A172 (cell line): ENCODE measurements around the gene CFAP20DC. TPM values are rescaled to one million over a fixed set of nuclear protein-coding genes. Genes with fewer than 3 reads are reported as not detected.
A peak's percentile ranks its signal among the peaks of the same experiment; 100 is the strongest.
"Not testable (repeated sequence)": the region's sequence is repeated elsewhere in the genome, so short reads cannot be mapped to it uniquely, and the experiment has no call there.

Source experiments
- DNase-seq: peaks from one replicate; pipeline ENCODE4 v3.0.0-alpha.2; 2015; ENCODE audit warnings: low spot score
- total RNA-seq: library from RNA; depleted of rRNA; stranded (reverse); fragments of >200 nt; shearing (Covaris generic); gene quantifications from 2 replicates; pipeline ENCODE4 v1.2.3, GENCODE V29; 2014

The CFAP20DC gene
- total RNA-seq, 1 experiment from 2014 or later: 6.5 TPM

- no peak for DNase-seq
Observed at GRCh38 chr3:58868097-58868779, 181.6 kb downstream of the CFAP20DC start.

GRCh38 chr3:58867621-58868020 is 182.2 kb downstream of the CFAP20DC start:
- no peak for DNase-seq

GRCh38 chr3:58866079-58866478 is 183.7 kb downstream of the CFAP20DC start:
- no peak for DNase-seq

- no peak for DNase-seq
Observed at GRCh38 chr3:58864480-58864879, 185.3 kb downstream of the CFAP20DC start.

GRCh38 chr3:58863206-58863605 is 186.6 kb downstream of the CFAP20DC start:
- no peak for DNase-seq

GRCh38 chr3:58861551-58861950 is 188.3 kb downstream of the CFAP20DC start:
- no peak for DNase-seq

- no peak for DNase-seq
Observed at GRCh38 chr3:58858126-58858525, 191.7 kb downstream of the CFAP20DC start.

GRCh38 chr3:58857402-58857801 is 192.4 kb downstream of the CFAP20DC start:
- no peak for DNase-seq

GRCh38 chr3:58848826-58849225 is 201.0 kb downstream of the CFAP20DC start:
- DNase-seq: no peak

- DNase-seq: not testable (repeated sequence)
Observed at GRCh38 chr3:58842050-58842747, 207.6 kb downstream of the CFAP20DC start.

GRCh38 chr3:58840949-58841348 is 208.9 kb downstream of the CFAP20DC start:
- no peak for DNase-seq

- no peak for DNase-seq
Observed at GRCh38 chr3:58839964-58840363, 209.9 kb downstream of the CFAP20DC start.

GRCh38 chr3:58839187-58839586 is 210.6 kb downstream of the CFAP20DC start:
- peak; percentile 22 for DNase-seq

- peak; percentile 55 for DNase-seq
Observed at GRCh38 chr3:58837856-58838255, 212.0 kb downstream of the CFAP20DC start.

GRCh38 chr3:58837141-58837843 is 212.5 kb downstream of the CFAP20DC start:
- no peak for DNase-seq

- DNase-seq: peak; percentile 71
Observed at GRCh38 chr3:58835086-58835485, 214.7 kb downstream of the CFAP20DC start.

- DNase-seq: no peak
Observed at GRCh38 chr3:58833491-58833890, 216.3 kb downstream of the CFAP20DC start.

- DNase-seq: no peak
Observed at GRCh38 chr3:58829321-58830000, 220.4 kb downstream of the CFAP20DC start.

GRCh38 chr3:58824777-58825176 is 225.0 kb downstream of the CFAP20DC start:
- no peak for DNase-seq

- DNase-seq: peak; percentile 55
Observed at GRCh38 chr3:58824285-58824684, 225.5 kb downstream of the CFAP20DC start.

GRCh38 chr3:58806551-58807244 is 243.1 kb downstream of the CFAP20DC start:
- DNase-seq: not testable (repeated sequence)

- no peak for DNase-seq
Observed at GRCh38 chr3:58804914-58805313, 244.9 kb downstream of the CFAP20DC start.
